IMR-90 (cell line): ENCODE measurements around the gene SPNS1. TPM values are rescaled to one million over a fixed set of nuclear protein-coding genes. Genes with fewer than 3 reads are reported as not detected.

Experiments used
- ATAC-seq: fragments of 200-7000 bp; cut with Tn5 transposase; 2 replicates; pipeline ENCODE4 v1.9.1; 2020; ENCODE audit warnings: low read depth, mild to moderate bottlenecking, moderate library complexity
- BruUV-seq: library from RNA; stranded (reverse); fragments of 400-500 nt; replicated peaks from 2 replicates; lab custom pipeline; 2021; lab: Mats Ljungman, UMichigan
- CTCF ChIA-PET: fragments of 300-600 bp; formaldehyde crosslinking; extraction: SDS; loops from one replicate; lab custom pipeline; 2021; ENCODE audit warnings: antibody characterized with exemption; lab: Yijun Ruan, JAX
- POLR2A ChIA-PET: fragments of 300-600 bp; sonication (Branson Sonifier 250); formaldehyde crosslinking; loops from one replicate; lab custom pipeline; 2022; ENCODE audit warnings: antibody characterized with exemption; ENCODE audit not compliant: unreplicated experiment; lab: Charles Lee
- DNase-seq: peaks from one replicate; pipeline ENCODE4 v3.0.0; 2013
- H2AFZ ChIP-seq: replicated peaks from 2 replicates; pipeline ENCODE3; 2013; ENCODE audit warnings: low read length, mild to moderate bottlenecking; ENCODE audit not compliant: poor library complexity
- H2AK5ac ChIP-seq: 2 replicates; pipeline ENCODE4 v1.6.1; 2013; ENCODE audit warnings: low read depth, low read length, inconsistent platforms
- H2AK9ac ChIP-seq: replicated peaks from 2 replicates; pipeline ENCODE3; 2013; ENCODE audit warnings: mild to moderate bottlenecking, low read depth, low read length, moderate library complexity; ENCODE audit not compliant: poor library complexity
- H2BK120ac ChIP-seq: 2 replicates; pipeline ENCODE4 v1.6.1; 2013; ENCODE audit warnings: low read depth, low read length, inconsistent platforms
- H2BK15ac ChIP-seq: 3 replicates; pipeline ENCODE4 v1.6.1; 2013; ENCODE audit warnings: low read depth, low read length, inconsistent platforms
- H2BK20ac ChIP-seq: 2 replicates; pipeline ENCODE4 v1.6.1; 2013; ENCODE audit warnings: low read depth, mild to moderate bottlenecking, inconsistent platforms, low read length, moderate library complexity
- H2BK5ac ChIP-seq: 2 replicates; pipeline ENCODE4 v1.6.1; 2013; ENCODE audit warnings: mild to moderate bottlenecking, low read depth, low read length, inconsistent platforms; ENCODE audit not compliant: poor library complexity, severe bottlenecking
- H3K14ac ChIP-seq: replicated peaks from 2 replicates; pipeline ENCODE4 v1.6.1; 2013; ENCODE audit warnings: low read depth, low read length, inconsistent platforms
- H3K18ac ChIP-seq: 2 replicates; pipeline ENCODE4 v1.6.1; 2013; ENCODE audit warnings: low read depth, low read length, control low read depth
- H3K23ac ChIP-seq: 2 replicates; pipeline ENCODE4 v1.6.1; 2013; ENCODE audit warnings: low read depth, low read length, inconsistent platforms
- H3K27ac ChIP-seq: 2 replicates; pipeline ENCODE4 v1.5.1; 2013; ENCODE audit warnings: mild to moderate bottlenecking, control low read depth, low read length; ENCODE audit not compliant: insufficient read depth
- H3K27me3 ChIP-seq: 2 replicates; pipeline ENCODE4 v1.6.1; 2013; ENCODE audit warnings: low read length; ENCODE audit not compliant: control insufficient read depth, insufficient read depth
- H3K36me3 ChIP-seq: 2 replicates; pipeline ENCODE4 v1.6.1; 2013; ENCODE audit warnings: low read length, mixed read lengths; ENCODE audit not compliant: control insufficient read depth, insufficient read depth
- H3K4ac ChIP-seq: 2 replicates; pipeline ENCODE4 v1.6.1; 2013; ENCODE audit warnings: low read depth, low read length, inconsistent platforms
- H3K4me1 ChIP-seq: 2 replicates; pipeline ENCODE4 v1.6.1; 2013; ENCODE audit warnings: low read length, mixed read lengths; ENCODE audit not compliant: control insufficient read depth, insufficient read depth
- H3K4me2 ChIP-seq: 2 replicates; pipeline ENCODE4 v1.6.1; 2013; ENCODE audit warnings: low read depth, mild to moderate bottlenecking, control low read depth, low read length, moderate library complexity
- H3K4me3 ChIP-seq: 2 replicates; pipeline ENCODE4 v1.5.1; 2013; ENCODE audit warnings: low read depth, mild to moderate bottlenecking, control low read depth, low read length, moderate library complexity; ENCODE audit not compliant: insufficient read depth
- H3K56ac ChIP-seq: 2 replicates; pipeline ENCODE4 v1.6.1; 2013; ENCODE audit warnings: low read length, inconsistent platforms; ENCODE audit not compliant: insufficient read depth; ENCODE audit errors: extremely low read depth
- H3K79me1 ChIP-seq, 2 experiments: 2 replicates each; pipeline ENCODE4 v1.6.1; 2013; ENCODE audit warnings: low read length in 2 of 2, inconsistent platforms in 1 of 2, low read depth in 1 of 2
- H3K9ac ChIP-seq: 2 replicates; pipeline ENCODE4 v1.6.1; 2013; ENCODE audit warnings: low read depth, low read length, control low read depth
- H3K9me1 ChIP-seq: 2 replicates; pipeline ENCODE4 v1.6.1; 2013; ENCODE audit warnings: low read length, inconsistent platforms; ENCODE audit not compliant: insufficient read depth
- H3K9me3 ChIP-seq: 2 replicates; pipeline ENCODE4 v1.6.1; 2013; ENCODE audit warnings: low read length; ENCODE audit not compliant: control insufficient read depth, insufficient read depth
- H4K20me1 ChIP-seq: 2 replicates; pipeline ENCODE4 v1.6.1; 2013; ENCODE audit warnings: low read length, inconsistent platforms; ENCODE audit not compliant: insufficient read depth
- H4K5ac ChIP-seq: 2 replicates; pipeline ENCODE4 v1.6.1; 2013; ENCODE audit warnings: mild to moderate bottlenecking, low read depth, low read length, control low read depth
- H4K8ac ChIP-seq, 2 experiments: 2 replicates each; pipeline ENCODE4 v1.6.1; 2013; ENCODE audit warnings: low read depth in 2 of 2, low read length in 2 of 2, control low read depth in 1 of 2, inconsistent platforms in 1 of 2
- H4K91ac ChIP-seq: 2 replicates; pipeline ENCODE4 v1.6.1; 2013; ENCODE audit warnings: low read depth, low read length, inconsistent platforms; ENCODE audit not compliant: insufficient read depth
- BHLHE40 ChIP-seq: fragments of 150-350 bp; IDR thresholded peaks from 2 replicates; pipeline ENCODE4 v1.6.1; 2016; ENCODE audit warnings: mild to moderate bottlenecking, low read depth, low read length
- CEBPB ChIP-seq: IDR thresholded peaks from 2 replicates; pipeline ENCODE4 v1.6.1; 2012; ENCODE audit warnings: low read depth, low read length, improper control_type of control experiment
- CHD1 ChIP-seq: IDR thresholded peaks from 2 replicates; pipeline ENCODE4 v1.6.1; 2012; ENCODE audit warnings: low read depth, low read length, improper control_type of control experiment
- FOS ChIP-seq: fragments of 150-350 bp; IDR thresholded peaks from 2 replicates; pipeline ENCODE4 v1.6.1; 2016; ENCODE audit warnings: low read depth, low read length
- MAFK ChIP-seq: IDR thresholded peaks from 2 replicates; pipeline ENCODE4 v1.6.1; 2012; ENCODE audit warnings: low read depth, low read length, improper control_type of control experiment
- MAZ ChIP-seq: IDR thresholded peaks from 2 replicates; pipeline ENCODE4 v1.6.1; 2012; ENCODE audit warnings: low read depth, mild to moderate bottlenecking, low read length, improper control_type of control experiment, moderate library complexity, borderline replicate concordance
- MXI1 ChIP-seq: IDR thresholded peaks from 2 replicates; pipeline ENCODE4 v1.6.1; 2012; ENCODE audit warnings: low read depth, mild to moderate bottlenecking, low read length, moderate library complexity, borderline replicate concordance
- NFE2L2 ChIP-seq: fragments of 150-350 bp; IDR thresholded peaks from 2 replicates; pipeline ENCODE4 v1.6.1; 2016; ENCODE audit warnings: low read depth, mild to moderate bottlenecking, low read length
- POLR2A ChIP-seq: IDR thresholded peaks from 2 replicates; pipeline ENCODE4 v1.6.1; 2012; ENCODE audit warnings: mild to moderate bottlenecking, low read depth, low read length
- RAD21 ChIP-seq: IDR thresholded peaks from 2 replicates; pipeline ENCODE4 v1.6.1; 2012; ENCODE audit warnings: low read length, improper control_type of control experiment
- RCOR1 ChIP-seq: IDR thresholded peaks from 2 replicates; pipeline ENCODE4 v1.6.1; 2012; ENCODE audit warnings: mild to moderate bottlenecking, low read length, improper control_type of control experiment; ENCODE audit not compliant: insufficient replicate concordance
- RFX5 ChIP-seq: IDR thresholded peaks from 2 replicates; pipeline ENCODE4 v1.8.0; 2012; ENCODE audit warnings: low read depth, mild to moderate bottlenecking, low read length, moderate library complexity
- SMC3 ChIP-seq: fragments of 150-350 bp; IDR thresholded peaks from 2 replicates; pipeline ENCODE4 v1.6.1; 2016; ENCODE audit warnings: low read depth, mild to moderate bottlenecking, antibody characterized with exemption, low read length, moderate library complexity
- WGBS, 2 experiments: methylation state at CpG; one replicate each; pipeline versions ENCODE4 v1.1.5 to v1.1.7; 2013; ENCODE audit warnings: missing lambda C conversion rate in 2 of 2; ENCODE audit not compliant: insufficient read length in 1 of 2; ENCODE audit errors: extremely low coverage in 2 of 2; 5-methylcytosine and 5-hydroxymethylcytosine counted together
- dilution Hi-C: fragments of 300-500 bp; cut with HindIII; formaldehyde crosslinking; loops from one replicate; pipeline ENCODE4 v1.14.3; 2018; ENCODE audit warnings: low sequenced_read_pairs; ENCODE audit not compliant: unreplicated experiment
- in situ Hi-C: fragments of 300-500 bp; cut with MboI; formaldehyde crosslinking; loops from 3 replicates; pipeline ENCODE4 v1.14.3; 2019; ENCODE audit warnings: low sequenced_read_pairs, inconsistent platforms, mixed read lengths
- intact Hi-C: fragments of 100-400 bp; cut with micrococcal nuclease; formaldehyde crosslinking; loops from 2 replicates; pipeline ENCODE4 v1.10.0; 2022
- polyA plus RNA-seq, 3 experiments: library from polyadenylated mRNA; depleted of rRNA; stranded (reverse); fragments of >200 nt; gene quantifications; 2 replicates each; pipeline ENCODE4 v1.2.3, GENCODE V29; 2012; ENCODE audit warnings: low replicate concordance in 1 of 3
- total RNA-seq: library from RNA; depleted of rRNA; stranded (reverse); fragments of >200 nt; gene quantifications from 2 replicates; pipeline ENCODE4 v1.2.3, GENCODE V29; 2012
- TF ChIP-seq, protein P1 (sequence below): fragments of 150-350 bp; IDR thresholded peaks from 2 replicates; pipeline ENCODE4 v1.6.1; 2017; ENCODE audit warnings: mild to moderate bottlenecking, antibody characterized with exemption, low read length, low read depth
- TF ChIP-seq, protein P2 (sequence below): conservative IDR thresholded peaks from 2 replicates; pipeline ENCODE4 v1.5.1; 2012; ENCODE audit warnings: mild to moderate bottlenecking, low read depth, low read length, improper control_type of control experiment
- TF ChIP-seq, protein P3 (sequence below): fragments of 150-350 bp; IDR thresholded peaks from 2 replicates; pipeline ENCODE4 v1.6.1; 2016; ENCODE audit warnings: low read depth, mild to moderate bottlenecking, low read length, moderate library complexity, borderline replicate concordance

Gene SPNS1
- total and polyA plus RNA-seq, 2 of the 4 experiments (the other 2 are of a cell fraction): 4.7 to 37.3 TPM

DNA sequence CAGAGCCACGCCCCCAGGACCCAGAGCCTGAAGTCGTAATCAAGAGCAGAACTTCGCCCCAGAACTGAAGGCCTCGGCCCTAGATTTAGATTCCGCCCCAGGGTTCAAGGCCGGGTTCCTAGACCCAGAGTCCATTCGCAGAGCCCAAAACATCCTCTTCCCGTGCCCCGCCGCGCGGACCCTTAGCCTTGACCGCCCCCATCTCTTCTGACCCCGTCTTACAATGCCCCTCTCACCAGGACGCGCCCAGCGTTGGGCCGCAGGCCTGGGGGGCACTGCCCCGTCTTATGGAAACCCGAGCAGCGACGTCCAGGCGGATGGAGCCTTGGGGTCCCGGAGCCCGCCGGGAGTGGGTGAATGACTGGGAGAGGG, 37.8 kb upstream of the SPNS1 start:
- Histone ChIP-seq H4K20me1 (no peaks in the 10 kb centered on the region), H3K9me3 (no peaks in the 10 kb centered on the region), H3K4me2 (no peak overlapping the region), H2AK9ac (no peak overlapping the region), H3K36me3 (no peaks in the 10 kb centered on the region), H3K56ac (no peak overlapping the region), H4K5ac (no peak overlapping the region), H3K4me3 (no peak overlapping the region), H3K9ac (no peak overlapping the region), H2AK5ac (no peak overlapping the region), H3K27ac (no peak overlapping the region), H2BK20ac (no peak overlapping the region), H2BK15ac (no peak overlapping the region), H4K8ac (no peak overlapping the region), H3K4ac (no peak overlapping the region), H2BK5ac (no peak overlapping the region), H2AFZ (no peak overlapping the region), H3K14ac (no peak overlapping the region), H3K23ac (no peak overlapping the region), H4K91ac (no peak overlapping the region), H2BK120ac (no peak overlapping the region), H3K9me1 (no peaks in the 10 kb centered on the region), H3K27me3 (peaks cover 7% of the 10 kb centered on the region; the same call in 1 of the 2 replicates), H3K4me1 (no peaks in the 10 kb centered on the region), H3K79me1 (no peaks in the 10 kb centered on the region), H3K18ac (no peak overlapping the region)
- no TSS peak for BruUV-seq
- ChIA-PET POLR2A (no interaction called here), CTCF (interaction anchor here (1.8 kb wide), 1 partner anchor 8 kb away, joined by 6 read pairs; no protein-coding TSS in a partner anchor)
- in situ Hi-C loops: no loop called here
- dilution Hi-C loops: no loop called here
- ATAC-seq: no peak
- no peak for DNase-seq
- 45% methylated on average over 4 of the region's 26 CpGs; no CpG with 5 or more reads in 1 of the 2 experiments for WGBS, 2 experiments
- TF ChIP-seq FOS: no peak
- no peak for TF ChIP-seq BHLHE40
- TF ChIP-seq MAFK: no peak
- TF ChIP-seq, protein P1, sequence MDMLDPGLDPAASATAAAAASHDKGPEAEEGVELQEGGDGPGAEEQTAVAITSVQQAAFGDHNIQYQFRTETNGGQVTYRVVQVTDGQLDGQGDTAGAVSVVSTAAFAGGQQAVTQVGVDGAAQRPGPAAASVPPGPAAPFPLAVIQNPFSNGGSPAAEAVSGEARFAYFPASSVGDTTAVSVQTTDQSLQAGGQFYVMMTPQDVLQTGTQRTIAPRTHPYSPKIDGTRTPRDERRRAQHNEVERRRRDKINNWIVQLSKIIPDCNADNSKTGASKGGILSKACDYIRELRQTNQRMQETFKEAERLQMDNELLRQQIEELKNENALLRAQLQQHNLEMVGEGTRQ: no peak
- no peak for TF ChIP-seq NFE2L2
- no peak for TF ChIP-seq RAD21
- TF ChIP-seq, protein P2, sequence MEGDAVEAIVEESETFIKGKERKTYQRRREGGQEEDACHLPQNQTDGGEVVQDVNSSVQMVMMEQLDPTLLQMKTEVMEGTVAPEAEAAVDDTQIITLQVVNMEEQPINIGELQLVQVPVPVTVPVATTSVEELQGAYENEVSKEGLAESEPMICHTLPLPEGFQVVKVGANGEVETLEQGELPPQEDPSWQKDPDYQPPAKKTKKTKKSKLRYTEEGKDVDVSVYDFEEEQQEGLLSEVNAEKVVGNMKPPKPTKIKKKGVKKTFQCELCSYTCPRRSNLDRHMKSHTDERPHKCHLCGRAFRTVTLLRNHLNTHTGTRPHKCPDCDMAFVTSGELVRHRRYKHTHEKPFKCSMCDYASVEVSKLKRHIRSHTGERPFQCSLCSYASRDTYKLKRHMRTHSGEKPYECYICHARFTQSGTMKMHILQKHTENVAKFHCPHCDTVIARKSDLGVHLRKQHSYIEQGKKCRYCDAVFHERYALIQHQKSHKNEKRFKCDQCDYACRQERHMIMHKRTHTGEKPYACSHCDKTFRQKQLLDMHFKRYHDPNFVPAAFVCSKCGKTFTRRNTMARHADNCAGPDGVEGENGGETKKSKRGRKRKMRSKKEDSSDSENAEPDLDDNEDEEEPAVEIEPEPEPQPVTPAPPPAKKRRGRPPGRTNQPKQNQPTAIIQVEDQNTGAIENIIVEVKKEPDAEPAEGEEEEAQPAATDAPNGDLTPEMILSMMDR: no peak
- TF ChIP-seq, protein P3, sequence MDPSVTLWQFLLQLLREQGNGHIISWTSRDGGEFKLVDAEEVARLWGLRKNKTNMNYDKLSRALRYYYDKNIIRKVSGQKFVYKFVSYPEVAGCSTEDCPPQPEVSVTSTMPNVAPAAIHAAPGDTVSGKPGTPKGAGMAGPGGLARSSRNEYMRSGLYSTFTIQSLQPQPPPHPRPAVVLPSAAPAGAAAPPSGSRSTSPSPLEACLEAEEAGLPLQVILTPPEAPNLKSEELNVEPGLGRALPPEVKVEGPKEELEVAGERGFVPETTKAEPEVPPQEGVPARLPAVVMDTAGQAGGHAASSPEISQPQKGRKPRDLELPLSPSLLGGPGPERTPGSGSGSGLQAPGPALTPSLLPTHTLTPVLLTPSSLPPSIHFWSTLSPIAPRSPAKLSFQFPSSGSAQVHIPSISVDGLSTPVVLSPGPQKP: no peak
- no peak for TF ChIP-seq CEBPB
- no peak for TF ChIP-seq MXI1
- TF ChIP-seq SMC3: no peak
- TF ChIP-seq CHD1: no peak
- no peak for TF ChIP-seq RFX5
- TF ChIP-seq RCOR1: no peak
- no peak for TF ChIP-seq POLR2A
- no peak for TF ChIP-seq MAZ
- intact Hi-C loops: no loop called here
